SK-N-DZ (cell line): Measurements from ENCODE around the gene LRFN2.
A peak's percentile ranks its signal among the peaks of the same experiment; 100 is the strongest.

Experiments
- DNase-seq: peaks from one replicate; pipeline ENCODE4 v3.0.0-alpha.2; 2015; ENCODE audit warnings: low spot score

Gene LRFN2

GRCh38 chr6:40477246-40478126 lies 109.7 kb downstream of the LRFN2 start:
- DNase-seq, result no peak

DNA sequence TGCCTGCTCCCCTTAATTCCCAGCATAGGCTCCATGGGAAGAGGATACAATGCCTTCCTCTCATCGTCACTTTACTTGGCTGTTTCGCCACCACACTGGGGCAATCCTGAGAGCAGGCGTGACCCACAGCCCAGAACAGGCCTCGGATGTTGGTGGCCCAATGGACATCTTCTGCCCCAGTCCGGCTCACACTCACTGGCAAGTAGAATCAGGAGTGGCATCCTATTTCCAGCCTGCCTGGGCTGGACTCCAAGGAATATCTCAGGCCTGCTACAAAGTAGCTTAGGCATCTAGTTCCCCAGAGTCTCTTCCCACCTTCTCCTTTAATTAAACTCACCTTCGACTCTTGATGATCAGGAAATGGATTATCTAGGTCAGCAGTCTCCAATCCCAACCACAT lies 110.5 kb downstream of the LRFN2 start:
- DNase-seq, result no peak

GRCh38 chr6:40474937-40475336 lies 112.2 kb downstream of the LRFN2 start:
- no peak for DNase-seq

DNA sequence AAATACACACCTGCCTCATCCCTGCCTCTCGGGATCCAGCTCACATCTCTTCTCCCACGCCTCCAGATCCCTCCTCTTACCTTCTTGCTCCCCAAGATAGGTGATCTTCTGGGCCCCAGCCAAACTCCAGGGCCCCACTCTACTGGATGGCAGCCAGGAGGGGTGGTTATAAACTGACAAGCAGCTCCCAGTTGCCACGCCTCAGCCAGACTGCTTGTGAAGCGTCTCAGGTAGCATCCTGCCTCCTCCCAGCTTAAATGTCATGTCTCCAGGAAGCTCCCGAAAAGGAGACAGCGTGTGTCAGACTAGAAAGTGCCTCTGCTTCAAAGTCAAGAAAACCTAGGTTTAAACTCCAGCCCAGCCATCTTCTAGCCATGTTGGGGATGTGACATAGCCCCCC lies 114.1 kb downstream of the LRFN2 start:
- DNase-seq, result no peak

DNA sequence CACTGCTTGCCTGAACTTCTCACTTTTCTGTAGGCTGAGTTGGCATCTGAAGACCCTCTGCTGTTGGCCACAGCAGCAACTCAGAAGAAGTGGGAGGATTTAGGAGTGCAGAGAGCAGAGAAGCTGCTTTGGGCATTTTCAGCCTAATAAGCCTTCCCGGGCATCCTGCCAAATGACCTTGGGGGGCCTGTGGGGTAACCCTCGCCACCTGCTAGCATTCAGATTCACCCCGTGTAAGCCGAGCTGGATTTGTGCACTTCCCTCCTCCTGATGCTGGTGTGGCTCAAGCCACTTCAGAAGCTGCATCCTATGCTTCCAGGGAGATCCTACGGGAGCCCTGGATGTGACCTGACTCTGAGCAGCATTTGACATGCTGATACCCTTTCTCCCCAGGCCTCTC lies 114.8 kb downstream of the LRFN2 start:
- DNase-seq, result no peak

GRCh38 chr6:40471243-40471642 lies 115.9 kb downstream of the LRFN2 start:
- DNase-seq, result no peak

DNA sequence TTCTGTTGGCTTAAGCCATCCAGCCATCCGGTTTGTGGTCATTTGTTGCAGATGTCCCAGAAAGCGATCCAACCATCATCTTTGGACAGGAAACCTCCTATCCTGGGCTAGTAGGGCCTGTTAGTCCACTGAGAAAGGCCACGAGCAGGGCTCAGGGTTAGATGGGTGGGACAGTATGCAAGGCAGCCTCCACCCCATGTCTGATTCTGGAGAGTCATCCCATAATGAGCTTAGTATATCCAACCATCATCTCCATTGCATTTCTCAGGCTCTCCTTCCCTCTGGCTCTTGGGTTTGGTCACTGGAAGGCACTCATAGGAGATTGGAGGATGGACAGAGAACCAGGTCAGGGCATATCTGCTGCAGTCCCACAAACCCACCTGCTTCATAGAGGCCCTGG lies 117.8 kb downstream of the LRFN2 start:
- DNase-seq, result no peak

- DNase-seq, result no peak
Measured at GRCh38 chr6:40466986-40467539, 120.1 kb downstream of the LRFN2 start.

GRCh38 chr6:40461643-40462042 lies 125.5 kb downstream of the LRFN2 start:
- no peak for DNase-seq

GRCh38 chr6:40460380-40460779 lies 126.8 kb downstream of the LRFN2 start:
- DNase-seq, result no peak

DNA sequence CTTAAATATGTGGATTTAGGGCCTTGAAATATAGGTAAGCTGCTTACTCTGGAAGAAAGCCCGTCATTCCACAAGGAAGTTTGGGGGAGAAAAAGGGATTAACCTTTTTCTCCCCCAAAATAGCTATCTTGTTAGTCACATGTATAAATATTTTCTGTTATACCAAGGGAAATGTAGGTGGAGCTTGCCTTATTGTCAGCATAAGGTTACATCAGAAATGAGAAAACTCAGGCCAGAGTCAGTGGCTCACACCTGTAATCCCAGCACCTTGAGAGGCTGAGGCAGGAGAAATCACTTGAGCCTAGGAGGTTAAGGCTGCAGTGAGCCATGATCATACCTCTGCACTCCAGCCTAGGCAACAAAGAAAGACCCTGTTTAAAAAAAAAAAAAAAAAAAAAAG lies 129.9 kb downstream of the LRFN2 start:
- no peak for DNase-seq

GRCh38 chr6:40456390-40457013 lies 130.7 kb downstream of the LRFN2 start:
- DNase-seq, result no peak

- DNase-seq, result no peak
Measured at GRCh38 chr6:40455686-40456389, 131.3 kb downstream of the LRFN2 start.

- no peak for DNase-seq
Measured at GRCh38 chr6:40450483-40450882, 136.7 kb downstream of the LRFN2 start.

DNA sequence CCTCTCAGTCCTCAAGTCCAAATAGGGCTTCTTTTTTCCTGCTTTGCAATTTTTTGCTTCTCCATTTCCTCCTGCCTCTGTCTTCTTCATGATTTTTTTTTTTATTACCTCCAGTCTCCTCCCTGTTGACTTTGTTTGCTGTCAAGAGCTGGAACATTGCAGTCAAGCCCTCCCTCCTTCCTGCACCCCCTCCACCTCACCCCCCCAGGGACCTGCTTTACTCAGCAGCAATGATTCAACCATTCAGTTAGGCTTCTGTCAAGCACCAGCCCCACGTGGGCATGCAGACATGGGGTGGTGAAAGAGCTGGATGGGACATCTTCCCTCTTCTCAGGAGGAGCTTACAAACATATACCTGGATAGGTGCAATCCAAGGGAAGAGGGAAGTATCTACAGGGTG lies 142.4 kb downstream of the LRFN2 start:
- DNase-seq, result no peak

DNA sequence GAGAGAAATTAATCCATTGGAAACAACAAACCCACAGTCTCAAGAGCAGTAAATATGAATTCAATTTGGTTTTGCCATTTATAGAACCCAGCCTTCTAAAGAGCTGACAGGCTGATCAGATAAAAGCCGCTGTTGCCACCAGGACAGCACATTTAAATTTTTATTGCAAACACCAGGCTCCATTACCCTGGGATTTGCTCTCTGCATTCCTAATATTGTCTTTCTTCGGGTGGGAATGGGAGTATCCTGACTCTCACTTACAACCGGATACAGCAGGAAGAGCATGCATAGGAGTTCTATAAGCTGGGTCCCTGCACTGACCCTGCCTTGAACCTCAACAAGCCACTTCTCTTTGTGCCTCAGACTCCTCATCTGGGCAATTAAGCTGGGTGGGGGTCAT lies 142.9 kb downstream of the LRFN2 start:
- DNase-seq, result peak; percentile 42

- DNase-seq, result no peak
Measured at GRCh38 chr6:40443842-40444241, 143.3 kb downstream of the LRFN2 start.

- DNase-seq, result no peak
Measured at GRCh38 chr6:40442591-40442990, 144.6 kb downstream of the LRFN2 start.

DNA sequence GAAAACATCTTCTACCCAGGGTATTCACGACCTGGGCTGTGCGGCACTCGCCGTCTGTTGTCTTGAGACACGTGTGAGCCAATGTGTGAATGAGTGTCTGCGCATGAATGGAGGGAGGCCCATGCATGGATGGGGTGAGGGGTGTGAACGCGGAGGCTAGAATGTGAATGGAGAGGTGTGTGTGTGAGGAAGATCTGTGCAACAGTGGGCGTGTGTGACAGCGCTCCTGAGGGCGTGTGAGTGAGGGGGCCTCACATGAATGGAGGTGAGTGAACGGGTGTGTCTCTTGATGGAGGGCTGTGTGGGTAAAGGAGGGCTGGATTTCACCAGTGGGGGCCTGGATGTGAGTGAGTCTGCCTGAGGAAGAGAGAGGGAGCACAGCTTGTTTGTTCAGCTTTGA lies 146.0 kb downstream of the LRFN2 start:
- no peak for DNase-seq

DNA sequence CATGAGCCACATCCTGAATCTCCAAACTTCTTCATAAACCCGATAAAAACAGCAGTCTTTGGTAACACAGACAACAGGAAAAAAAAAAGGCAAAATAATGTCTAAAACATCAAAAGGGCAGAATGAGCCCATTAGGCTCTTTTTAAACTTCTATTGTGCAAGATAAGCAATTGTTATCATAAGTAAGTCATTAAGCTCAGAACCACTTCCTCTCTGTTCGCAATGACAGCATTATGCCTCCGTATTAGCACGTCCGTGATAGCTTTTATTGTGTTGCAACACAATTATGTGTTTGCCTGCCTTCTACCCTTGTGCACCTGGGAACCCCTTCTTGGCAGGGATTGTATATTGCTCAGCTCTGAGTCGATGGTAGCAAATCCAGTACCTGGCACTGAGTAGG lies 147.1 kb downstream of the LRFN2 start:
- DNase-seq, result no peak

DNA sequence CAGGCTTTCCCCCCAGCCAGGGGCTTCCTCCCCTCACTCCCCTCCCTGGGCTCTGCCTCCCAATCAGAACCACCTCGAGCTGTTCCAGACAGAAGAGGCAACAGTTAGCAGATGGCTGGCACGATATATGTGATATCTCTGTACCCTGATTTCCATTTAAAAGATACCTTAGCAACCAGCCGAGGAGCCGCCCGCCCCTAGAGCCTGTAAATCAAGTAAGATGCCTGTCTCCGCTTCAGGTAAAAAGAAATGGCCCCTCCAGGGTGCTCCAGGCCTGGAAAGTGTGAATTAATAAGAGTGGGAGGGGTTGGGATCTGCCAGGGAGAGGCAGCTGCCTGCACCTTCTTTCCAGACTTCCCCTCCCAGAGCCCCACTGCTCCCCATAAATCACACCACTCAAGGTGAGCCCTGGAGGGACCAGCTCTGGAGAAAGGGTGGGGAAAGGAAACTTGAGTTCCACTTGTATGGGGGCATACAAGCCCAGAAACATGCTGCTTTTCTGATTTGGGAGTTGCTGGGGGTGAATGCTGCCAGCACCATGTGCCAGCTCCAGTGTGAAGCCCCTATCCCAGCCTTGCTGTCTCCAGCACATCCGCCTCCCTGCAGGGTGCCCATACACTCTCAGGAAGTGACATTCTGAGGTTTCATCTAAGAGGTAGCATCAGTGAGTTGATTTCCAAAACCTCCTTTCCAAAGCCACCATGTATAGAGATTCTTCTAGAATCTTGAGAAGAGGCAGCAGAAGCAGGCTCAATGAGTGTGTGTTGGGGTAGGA lies 148.0 kb downstream of the LRFN2 start:
- no peak for DNase-seq
